T-helper 1 cell treated with Interleukin-12 subunit alpha and Interleukin-12 subunit beta and Interleukin-4 antibody, amounts not matched to agents 30 μg/mL and 1 μg/mL, for 36 hours (primary cell): ENCODE data around the gene PLPPR5.

Experiments
- H3K27ac Mint-ChIP-seq: one replicate; pipeline ENCODE4 v1.8.0; 2021; ENCODE audit warnings: mild to moderate bottlenecking, mixed read lengths
- H3K27me3 Mint-ChIP-seq: one replicate; pipeline ENCODE4 v1.8.0; 2021; ENCODE audit warnings: low read depth, mixed read lengths
- H3K36me3 Mint-ChIP-seq: one replicate; pipeline ENCODE4 v1.8.0; 2021; ENCODE audit warnings: low read depth, mixed read lengths
- H3K4me1 Mint-ChIP-seq: one replicate; pipeline ENCODE4 v1.8.0; 2021; ENCODE audit warnings: low read depth, mixed read lengths
- H3K4me3 Mint-ChIP-seq: one replicate; pipeline ENCODE4 v1.8.0; 2021; ENCODE audit warnings: mild to moderate bottlenecking, moderate library complexity, mixed read lengths
- H3K9me3 Mint-ChIP-seq: one replicate; pipeline ENCODE4 v1.8.0; 2021; ENCODE audit warnings: mixed read lengths

Gene PLPPR5

GRCh38 chr1:98874828-98875227 lies 129.8 kb downstream of the PLPPR5 start:
- peaks cover 18% of the 10 kb centered on the region for H3K36me3 Mint-ChIP-seq
- H3K4me1 Mint-ChIP-seq: peaks cover 19% of the 10 kb centered on the region
- H3K4me3 Mint-ChIP-seq: no peak overlapping the region
- H3K27ac Mint-ChIP-seq: no peak overlapping the region
- H3K9me3 Mint-ChIP-seq: peaks cover 28% of the 10 kb centered on the region
- H3K27me3 Mint-ChIP-seq: peaks cover 8% of the 10 kb centered on the region

- Mint-ChIP-seq H3K36me3 (peaks cover 19% of the 10 kb centered on the region), H3K27me3 (no peaks in the 10 kb centered on the region), H3K9me3 (peaks cover 24% of the 10 kb centered on the region), H3K4me3 (peak overlapping the region; percentile 68), H3K27ac (peak overlapping the region; percentile 90), H3K4me1 (peaks cover 19% of the 10 kb centered on the region)
Observed at GRCh38 chr1:98870959-98871903, 133.4 kb downstream of the PLPPR5 start.

- no peak overlapping the region for H3K27ac Mint-ChIP-seq
- H3K27me3 Mint-ChIP-seq: peaks cover 6% of the 10 kb centered on the region
- peaks cover 3% of the 10 kb centered on the region for H3K4me1 Mint-ChIP-seq
- H3K9me3 Mint-ChIP-seq: peaks cover 12% of the 10 kb centered on the region
- H3K36me3 Mint-ChIP-seq: peaks cover 5% of the 10 kb centered on the region
- no peak overlapping the region for H3K4me3 Mint-ChIP-seq
Observed at GRCh38 chr1:98865796-98866195, 138.9 kb downstream of the PLPPR5 start.

- peaks cover 7% of the 10 kb centered on the region for H3K9me3 Mint-ChIP-seq
- H3K4me1 Mint-ChIP-seq: peaks cover 2% of the 10 kb centered on the region
- no peak overlapping the region for H3K27ac Mint-ChIP-seq
- no peaks in the 10 kb centered on the region for H3K36me3 Mint-ChIP-seq
- H3K27me3 Mint-ChIP-seq: peaks cover 6% of the 10 kb centered on the region
- no peak overlapping the region for H3K4me3 Mint-ChIP-seq
Observed at GRCh38 chr1:98860329-98860728, 144.3 kb downstream of the PLPPR5 start.

- Mint-ChIP-seq H3K4me3 (no peak overlapping the region), H3K27ac (no peak overlapping the region), H3K9me3 (peaks cover 3% of the 10 kb centered on the region), H3K4me1 (peaks cover 7% of the 10 kb centered on the region), H3K36me3 (no peaks in the 10 kb centered on the region), H3K27me3 (no peaks in the 10 kb centered on the region)
Observed at GRCh38 chr1:98854137-98854536, 150.5 kb downstream of the PLPPR5 start.

- no peaks in the 10 kb centered on the region for H3K27me3 Mint-ChIP-seq
- H3K36me3 Mint-ChIP-seq: no peaks in the 10 kb centered on the region
- H3K4me3 Mint-ChIP-seq: no peak overlapping the region
- peaks cover 3% of the 10 kb centered on the region for H3K9me3 Mint-ChIP-seq
- H3K4me1 Mint-ChIP-seq: peaks cover 7% of the 10 kb centered on the region
- H3K27ac Mint-ChIP-seq: no peak overlapping the region
Observed at GRCh38 chr1:98849969-98850636, 154.6 kb downstream of the PLPPR5 start.

- Mint-ChIP-seq H3K4me1 (no peaks in the 10 kb centered on the region), H3K9me3 (peaks cover 7% of the 10 kb centered on the region), H3K27me3 (no peaks in the 10 kb centered on the region), H3K36me3 (no peaks in the 10 kb centered on the region), H3K4me3 (no peak overlapping the region), H3K27ac (no peak overlapping the region)
Observed at GRCh38 chr1:98842241-98842640, 162.4 kb downstream of the PLPPR5 start.
